GM23338 (cell line): ENCODE results near the gene RNF31.

Experiments used
- CREB1 ChIP-seq: fragments of 250-450 bp; sonication (Bioruptor Pico); IDR thresholded peaks from 2 replicates; pipeline ENCODE4 v1.5.0; 2020; ENCODE audit warnings: low read depth, mild to moderate bottlenecking, moderate library complexity
- CTCF ChIP-seq, 2 experiments: fragments of 200-600 bp in 1 of 2; sonication (generic) in 1 of 2; conservative IDR thresholded peaks; 2 replicates each; pipeline versions ENCODE4 v1.5.1 to v1.6.1; 2016 to 2017; ENCODE audit warnings: antibody characterized with exemption in 2 of 2, low read depth in 2 of 2, mild to moderate bottlenecking in 2 of 2, moderate library complexity in 1 of 2
- ETS1 ChIP-seq: IDR thresholded peaks from 2 replicates; pipeline ENCODE4 v1.6.1; 2016; ENCODE audit warnings: antibody characterized with exemption
- EZH2 ChIP-seq: fragments of 200-600 bp; sonication (generic); IDR thresholded peaks from one replicate; pipeline ENCODE4 v1.8.0; 2017; ENCODE audit warnings: antibody characterized with exemption, mild to moderate bottlenecking, low read depth; ENCODE audit not compliant: unreplicated experiment
- EZH2phosphoT487 ChIP-seq: fragments of 200-600 bp; sonication (generic); IDR thresholded peaks from one replicate; pipeline ENCODE4 v1.8.1; 2018; ENCODE audit warnings: antibody characterized with exemption; ENCODE audit not compliant: unreplicated experiment
- JUNB ChIP-seq: IDR thresholded peaks from one replicate; pipeline ENCODE4 v1.6.1; 2016; ENCODE audit warnings: antibody characterized with exemption; ENCODE audit not compliant: unreplicated experiment
- POLR2AphosphoS5 ChIP-seq: IDR thresholded peaks from 2 replicates; pipeline ENCODE4 v1.6.1; 2016; ENCODE audit warnings: antibody characterized with exemption, low read depth
- REST ChIP-seq: IDR thresholded peaks from one replicate; pipeline ENCODE4 v1.6.1; 2018; ENCODE audit warnings: antibody characterized with exemption; ENCODE audit not compliant: unreplicated experiment
- STAT1 ChIP-seq: IDR thresholded peaks from one replicate; pipeline ENCODE4 v1.6.1; 2016; ENCODE audit warnings: antibody characterized with exemption; ENCODE audit not compliant: unreplicated experiment
- ZNF114 ChIP-seq: fragments of 250-450 bp; sonication (Bioruptor Pico); IDR thresholded peaks from 2 replicates; pipeline ENCODE4 v1.5.0; 2020; ENCODE audit warnings: mild to moderate bottlenecking, moderate library complexity
- ZNF331 ChIP-seq: fragments of 250-450 bp; sonication (Bioruptor Pico); IDR thresholded peaks from 2 replicates; pipeline ENCODE4 v1.5.0; 2020; ENCODE audit warnings: low read depth, mild to moderate bottlenecking, moderate library complexity

GRCh38 chr14:24182110-24182882, 35.0 kb downstream of the RNF31 start:
- no peak for TF ChIP-seq CTCF (conservative IDR thresholded peaks at IDR 0.05; ENCODE audit: low read depth in 2 of 2)
- TF ChIP-seq POLR2AphosphoS5 = no peak
- TF ChIP-seq EZH2 = no peak
- TF ChIP-seq REST = no peak
- no peak for TF ChIP-seq STAT1
- no peak for TF ChIP-seq ZNF331 (CRISPR knock-in tag)
- no peak for TF ChIP-seq CREB1 (CRISPR knock-in tag)
- TF ChIP-seq JUNB = no peak
- TF ChIP-seq EZH2phosphoT487 = no peak
- TF ChIP-seq ETS1 = no peak
- no peak for TF ChIP-seq ZNF114 (CRISPR knock-in tag)
